ENCODE data around the gene ACCSL.

The ACCSL gene

GRCh38 chr11:44037658-44037998 lies 10.2 kb upstream of the ACCSL start:
- in situ Hi-C loops (cut with HindIII; ENCODE audit: low pct_ligation_motif_present, low pct_unique_long_range_greater_than_20kb, low sequenced_read_pairs), result no loop called here
- DNase-seq, result no peak

GRCh38 chr11:44043157-44043556 lies 4.6 kb upstream of the ACCSL start:
- in situ Hi-C loops (cut with HindIII; ENCODE audit: low pct_ligation_motif_present, low pct_unique_long_range_greater_than_20kb, low sequenced_read_pairs), result no loop called here
- no peak for DNase-seq

GRCh38 chr11:44046182-44046581 lies 1.6 kb upstream of the ACCSL start:
- in situ Hi-C loops (cut with HindIII; ENCODE audit: low pct_ligation_motif_present, low pct_unique_long_range_greater_than_20kb, low sequenced_read_pairs), result no loop called here
- DNase-seq, result no peak

- DNase-seq, result no peak
- in situ Hi-C loops (cut with HindIII; ENCODE audit: low pct_ligation_motif_present, low pct_unique_long_range_greater_than_20kb, low sequenced_read_pairs), result no loop called here
These were observed 483 bp upstream of the ACCSL start for GRCh38 chr11:44047298-44047697.

- in situ Hi-C loops (cut with HindIII; ENCODE audit: low pct_ligation_motif_present, low pct_unique_long_range_greater_than_20kb, low sequenced_read_pairs), result no loop called here
These were observed 2.1 kb downstream of the ACCSL start for GRCh38 chr11:44049832-44050231.

GRCh38 chr11:44051171-44051570 lies 3.4 kb downstream of the ACCSL start:
- in situ Hi-C loops (cut with HindIII; ENCODE audit: low pct_ligation_motif_present, low pct_unique_long_range_greater_than_20kb, low sequenced_read_pairs), result no loop called here
- no peak for DNase-seq

More at GRCh38 chr11:44049832-44050231, 2.1 kb downstream of the ACCSL start:
- DNase-seq, result no peak

- in situ Hi-C loops (cut with HindIII; ENCODE audit: low pct_ligation_motif_present, low pct_unique_long_range_greater_than_20kb, low sequenced_read_pairs), result no loop called here
These were observed 9.6 kb downstream of the ACCSL start for GRCh38 chr11:44057340-44057739.

GRCh38 chr11:44058275-44058674 lies 10.5 kb downstream of the ACCSL start:
- DNase-seq, result no peak
- in situ Hi-C loops (cut with HindIII; ENCODE audit: low pct_ligation_motif_present, low pct_unique_long_range_greater_than_20kb, low sequenced_read_pairs), result no loop called here

More at GRCh38 chr11:44057340-44057739, 9.6 kb downstream of the ACCSL start:
- no peak for DNase-seq

GRCh38 chr11:44065161-44065661 lies 17.4 kb downstream of the ACCSL start:
- in situ Hi-C loops (cut with HindIII; ENCODE audit: low pct_ligation_motif_present, low pct_unique_long_range_greater_than_20kb, low sequenced_read_pairs), result no loop called here
- DNase-seq, result no peak

- in situ Hi-C loops (cut with HindIII; ENCODE audit: low pct_ligation_motif_present, low pct_unique_long_range_greater_than_20kb, low sequenced_read_pairs), result no loop called here
- DNase-seq, result peak; percentile 91
These were observed 18.3 kb downstream of the ACCSL start, which contains the start of gene ACCS for GRCh38 chr11:44065841-44066731. TSS of gene ACCS (plus strand) at chr11:44066270. CDS start at chr11:44067628, 1,358 bp downstream.

GRCh38 chr11:44066732-44067141 lies 19.0 kb downstream of the ACCSL start:
- in situ Hi-C loops (cut with HindIII; ENCODE audit: low pct_ligation_motif_present, low pct_unique_long_range_greater_than_20kb, low sequenced_read_pairs), result no loop called here
- DNase-seq, result peak; percentile 45

- DNase-seq, result no peak
- in situ Hi-C loops (cut with HindIII; ENCODE audit: low pct_ligation_motif_present, low pct_unique_long_range_greater_than_20kb, low sequenced_read_pairs), result no loop called here
These were observed 19.5 kb downstream of the ACCSL start for GRCh38 chr11:44067266-44067665.

GRCh38 chr11:44068180-44068579 lies 20.4 kb downstream of the ACCSL start:
- DNase-seq, result no peak
- in situ Hi-C loops (cut with HindIII; ENCODE audit: low pct_ligation_motif_present, low pct_unique_long_range_greater_than_20kb, low sequenced_read_pairs), result no loop called here

- no peak for DNase-seq
- in situ Hi-C loops (cut with HindIII; ENCODE audit: low pct_ligation_motif_present, low pct_unique_long_range_greater_than_20kb, low sequenced_read_pairs), result no loop called here
These were observed 23.4 kb downstream of the ACCSL start for GRCh38 chr11:44071157-44071556.

GRCh38 chr11:44072757-44073658 lies 25.2 kb downstream of the ACCSL start:
- in situ Hi-C loops (cut with HindIII; ENCODE audit: low pct_ligation_motif_present, low pct_unique_long_range_greater_than_20kb, low sequenced_read_pairs), result no loop called here
- no peak for DNase-seq

GRCh38 chr11:44078794-44079193 lies 31.0 kb downstream of the ACCSL start:
- no peak for DNase-seq

GRCh38 chr11:44079376-44079775 lies 31.6 kb downstream of the ACCSL start:
- in situ Hi-C loops (cut with HindIII; ENCODE audit: low pct_ligation_motif_present, low pct_unique_long_range_greater_than_20kb, low sequenced_read_pairs), result no loop called here
- no peak for DNase-seq

More at GRCh38 chr11:44078794-44079193, 31.0 kb downstream of the ACCSL start:
- in situ Hi-C loops (cut with HindIII; ENCODE audit: low pct_ligation_motif_present, low pct_unique_long_range_greater_than_20kb, low sequenced_read_pairs), result no loop called here

- in situ Hi-C loops (cut with HindIII; ENCODE audit: low pct_ligation_motif_present, low pct_unique_long_range_greater_than_20kb, low sequenced_read_pairs), result no loop called here
- DNase-seq, result no peak
These were observed 33.2 kb downstream of the ACCSL start for GRCh38 chr11:44080951-44081350.

- in situ Hi-C loops (cut with HindIII; ENCODE audit: low pct_ligation_motif_present, low pct_unique_long_range_greater_than_20kb, low sequenced_read_pairs), result no loop called here
- DNase-seq, result no peak
These were observed 34.9 kb downstream of the ACCSL start for GRCh38 chr11:44082645-44083044.
